ENCODE measurements around the gene MMP13. TPM values are rescaled to one million over a fixed set of nuclear protein-coding genes. Genes with fewer than 3 reads are reported as not detected.
"Not testable (repeated sequence)": the region's sequence is repeated elsewhere in the genome, so short reads cannot be mapped to it uniquely, and the experiment has no call there.

The MMP13 gene
- total RNA-seq, 2 donors from 2014 or later, result not detected

DNA sequence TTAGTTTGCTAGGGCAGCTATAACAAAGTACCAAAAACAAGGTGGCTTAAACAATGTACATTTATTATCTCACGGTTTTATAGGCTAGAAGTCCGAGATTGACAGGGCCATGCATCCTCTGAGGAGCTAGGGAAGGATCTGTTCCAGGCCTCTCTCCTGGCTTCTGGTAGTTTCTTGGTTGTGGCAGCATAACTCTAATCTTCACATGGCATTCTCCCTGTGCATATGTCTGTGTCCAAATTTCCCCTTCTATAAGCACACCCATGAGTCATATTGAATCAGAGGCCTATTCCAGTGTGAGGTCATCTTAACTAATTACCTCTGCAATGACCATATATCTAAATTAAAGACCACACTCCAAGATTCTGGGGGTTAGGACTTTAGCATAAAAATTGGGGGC is 31.3 kb upstream of the MMP13 start:
- Histone ChIP-seq H3K27me3 (replicated peaks; ENCODE audit: insufficient read depth) (no peaks in the 10 kb centered on the region), H3K4me1 (ENCODE audit: control insufficient read depth in 1 of 2, low read depth in 2 of 2) (no peaks in the 10 kb centered on the region)

DNA sequence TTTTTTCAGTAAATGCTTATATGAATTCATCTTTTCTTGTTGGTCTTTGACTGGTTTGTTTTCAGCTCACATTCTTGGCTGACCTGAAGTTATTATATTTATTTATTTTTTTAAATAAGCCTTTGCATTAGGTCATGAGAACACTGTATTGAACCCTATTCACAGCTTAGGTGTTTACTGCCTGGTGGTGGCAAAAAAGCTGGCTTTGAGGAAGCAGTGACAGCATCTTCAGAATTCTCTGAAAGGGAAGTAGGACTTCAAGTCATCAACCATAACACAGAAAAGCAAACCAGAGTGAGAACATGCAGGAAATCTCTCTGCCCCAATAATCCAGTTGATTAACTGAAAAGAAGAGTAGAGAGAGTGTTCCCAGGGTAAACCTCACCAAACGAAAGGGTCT is 30.3 kb upstream of the MMP13 start:
- Histone ChIP-seq H3K27me3 (replicated peaks; ENCODE audit: insufficient read depth) (no peaks in the 10 kb centered on the region), H3K36me3 (no peaks in the 10 kb centered on the region), H3K4me1 (ENCODE audit: control insufficient read depth in 1 of 2, low read depth in 2 of 2) (no peaks in the 10 kb centered on the region), H3K27ac (no peak overlapping the region), H3K9me3 (no peaks in the 10 kb centered on the region), H3K4me3 (no peak overlapping the region)
- DNase-seq (ENCODE audit: low spot score), result no peak
- TF ChIP-seq, protein P1, sequence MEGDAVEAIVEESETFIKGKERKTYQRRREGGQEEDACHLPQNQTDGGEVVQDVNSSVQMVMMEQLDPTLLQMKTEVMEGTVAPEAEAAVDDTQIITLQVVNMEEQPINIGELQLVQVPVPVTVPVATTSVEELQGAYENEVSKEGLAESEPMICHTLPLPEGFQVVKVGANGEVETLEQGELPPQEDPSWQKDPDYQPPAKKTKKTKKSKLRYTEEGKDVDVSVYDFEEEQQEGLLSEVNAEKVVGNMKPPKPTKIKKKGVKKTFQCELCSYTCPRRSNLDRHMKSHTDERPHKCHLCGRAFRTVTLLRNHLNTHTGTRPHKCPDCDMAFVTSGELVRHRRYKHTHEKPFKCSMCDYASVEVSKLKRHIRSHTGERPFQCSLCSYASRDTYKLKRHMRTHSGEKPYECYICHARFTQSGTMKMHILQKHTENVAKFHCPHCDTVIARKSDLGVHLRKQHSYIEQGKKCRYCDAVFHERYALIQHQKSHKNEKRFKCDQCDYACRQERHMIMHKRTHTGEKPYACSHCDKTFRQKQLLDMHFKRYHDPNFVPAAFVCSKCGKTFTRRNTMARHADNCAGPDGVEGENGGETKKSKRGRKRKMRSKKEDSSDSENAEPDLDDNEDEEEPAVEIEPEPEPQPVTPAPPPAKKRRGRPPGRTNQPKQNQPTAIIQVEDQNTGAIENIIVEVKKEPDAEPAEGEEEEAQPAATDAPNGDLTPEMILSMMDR (IDR thresholded peaks at IDR 0.05), result no peak
- ATAC-seq (ENCODE audit: insufficient number of reproducible peaks, low FRiP score, low read depth), result no peak

More for the DNA sequence above, 31.3 kb upstream of the MMP13 start:
- Histone ChIP-seq H3K36me3 (no peaks in the 10 kb centered on the region), H3K27ac (no peak overlapping the region), H3K9me3 (no peaks in the 10 kb centered on the region), H3K4me3 (no peak overlapping the region)
- TF ChIP-seq, protein P1 (IDR thresholded peaks at IDR 0.05), result no peak
- ATAC-seq (ENCODE audit: insufficient number of reproducible peaks, low FRiP score, low read depth), result no peak
- DNase-seq (ENCODE audit: low spot score), result no peak

DNA sequence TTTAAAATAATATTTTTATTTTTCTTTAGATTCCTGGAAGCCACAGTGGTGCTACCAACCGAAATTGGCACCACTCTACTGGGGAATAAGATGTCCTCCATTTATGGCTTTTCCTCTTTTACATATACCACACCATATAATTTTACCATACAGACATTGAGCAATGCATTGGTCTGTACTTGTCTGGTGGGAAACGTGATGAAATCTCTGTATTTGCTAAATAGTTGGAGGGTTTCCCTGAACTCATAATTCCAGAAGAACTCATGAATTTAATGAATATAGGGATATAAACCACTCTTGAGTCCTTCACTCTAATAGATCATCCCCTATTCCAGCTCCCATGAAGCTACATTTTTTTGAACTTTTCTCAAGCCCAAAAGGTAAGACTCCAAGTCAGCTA is 28.0 kb upstream of the MMP13 start:
- TF ChIP-seq, protein P1 (IDR thresholded peaks at IDR 0.05), result no peak
- ATAC-seq (ENCODE audit: insufficient number of reproducible peaks, low FRiP score, low read depth) (no peak), DNase-seq (ENCODE audit: low spot score) (no peak)
- no peak overlapping the region for H3K27ac ChIP-seq
- no peaks in the 10 kb centered on the region for H3K9me3 ChIP-seq
- H3K27me3 ChIP-seq (replicated peaks; ENCODE audit: insufficient read depth), result no peaks in the 10 kb centered on the region
- no peak overlapping the region for H3K4me3 ChIP-seq
- H3K4me1 ChIP-seq (ENCODE audit: control insufficient read depth in 1 of 2, low read depth in 2 of 2), result no peaks in the 10 kb centered on the region
- H3K36me3 ChIP-seq, result no peaks in the 10 kb centered on the region

DNA sequence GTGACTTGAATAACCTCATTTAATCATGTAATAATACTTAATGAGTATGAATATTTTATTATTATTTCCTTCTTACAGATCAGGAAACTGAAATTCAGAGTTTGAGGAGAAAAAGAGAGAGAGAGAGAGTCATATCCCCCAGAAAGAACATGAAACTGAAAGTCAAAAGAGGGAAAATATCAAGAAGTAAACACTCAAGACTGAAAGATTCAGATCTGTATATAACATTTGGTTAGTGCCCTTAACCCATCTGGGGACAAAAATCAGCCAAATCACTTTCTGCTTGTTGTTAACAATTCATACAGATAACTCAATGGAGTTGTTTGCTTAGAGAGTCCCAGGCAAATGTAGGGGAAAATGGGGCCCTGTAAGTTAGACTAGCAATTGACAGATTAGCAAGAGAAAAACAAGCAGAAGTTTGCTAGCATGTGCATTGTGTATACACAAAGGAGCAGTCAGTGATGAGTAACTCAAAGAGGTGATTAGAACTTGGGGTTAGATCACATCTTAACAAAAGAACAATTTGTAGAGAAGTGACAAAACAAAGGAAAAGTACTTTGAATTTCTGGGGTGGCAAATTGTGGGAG is 25.9 kb upstream of the MMP13 start:
- Histone ChIP-seq H3K4me1 (ENCODE audit: control insufficient read depth in 1 of 2, low read depth in 2 of 2) (no peaks in the 10 kb centered on the region), H3K27me3 (replicated peaks; ENCODE audit: insufficient read depth) (no peaks in the 10 kb centered on the region), H3K9me3 (no peaks in the 10 kb centered on the region), H3K27ac (no peak overlapping the region), H3K4me3 (no peak overlapping the region), H3K36me3 (no peaks in the 10 kb centered on the region)
- ATAC-seq (ENCODE audit: insufficient number of reproducible peaks, low FRiP score, low read depth), result no peak
- TF ChIP-seq, protein P1 (IDR thresholded peaks at IDR 0.05), result no peak
- no peak for DNase-seq (ENCODE audit: low spot score)

DNA sequence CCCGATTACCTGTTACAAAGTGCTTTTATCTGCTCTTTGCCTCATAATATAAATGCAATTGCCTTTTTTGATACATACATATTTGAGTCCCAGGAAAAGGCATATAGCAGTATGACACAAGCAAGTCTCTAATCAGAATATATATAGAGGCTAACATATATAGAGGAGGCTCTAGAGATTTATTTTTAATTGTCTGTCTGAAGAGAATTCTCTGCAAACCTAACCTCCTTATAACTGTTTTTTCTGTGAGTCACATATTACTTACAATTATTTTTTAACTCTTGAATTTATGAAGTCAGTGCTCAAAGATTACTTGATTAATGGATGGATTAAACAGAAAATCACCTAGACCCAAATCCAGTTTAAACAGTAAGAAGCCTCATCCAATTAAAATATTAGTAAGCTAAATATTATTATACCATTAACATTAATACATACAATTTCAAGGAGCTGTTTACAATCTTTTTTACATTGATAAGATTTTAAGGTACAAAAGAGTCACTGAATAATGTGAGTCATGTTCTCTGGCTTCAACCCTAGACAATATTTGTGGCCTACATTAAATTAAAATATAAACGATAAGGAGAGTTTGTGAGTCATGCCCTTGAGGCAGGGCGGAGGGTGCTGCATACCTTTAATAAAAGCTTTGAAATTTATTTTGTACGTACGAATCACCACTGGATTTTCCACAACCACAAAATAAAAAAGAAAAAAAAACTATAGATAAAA is 19.2 kb upstream of the MMP13 start:
- Histone ChIP-seq H3K27me3 (replicated peaks; ENCODE audit: insufficient read depth) (no peaks in the 10 kb centered on the region), H3K4me1 (ENCODE audit: control insufficient read depth in 1 of 2, low read depth in 2 of 2) (no peaks in the 10 kb centered on the region), H3K4me3 (no peak overlapping the region), H3K36me3 (no peaks in the 10 kb centered on the region), H3K9me3 (no peaks in the 10 kb centered on the region), H3K27ac (no peak overlapping the region)
- ATAC-seq (ENCODE audit: insufficient number of reproducible peaks, low FRiP score, low read depth), result no peak
- TF ChIP-seq, protein P1 (IDR thresholded peaks at IDR 0.05), result no peak
- no peak for DNase-seq (ENCODE audit: low spot score)

DNA sequence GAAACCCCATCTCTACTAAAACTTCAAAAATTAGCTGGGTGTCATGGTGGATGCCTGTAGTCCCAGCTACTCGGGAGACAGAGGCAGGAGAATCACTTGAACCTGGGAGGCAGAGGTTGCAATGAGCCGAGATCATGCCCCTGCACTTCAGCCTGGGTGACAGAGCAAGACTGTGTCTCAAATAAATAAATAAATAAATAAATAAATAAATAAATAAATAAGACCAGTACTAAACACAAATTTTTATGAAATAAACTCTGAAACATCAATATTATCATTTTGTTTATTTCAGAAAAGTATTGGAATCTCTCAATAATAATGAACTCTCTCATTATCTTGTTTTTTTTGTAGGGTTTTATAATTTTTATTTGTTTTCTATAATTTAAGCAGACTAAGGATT is 18.2 kb upstream of the MMP13 start:
- H3K36me3 ChIP-seq; H3K4me3 ChIP-seq; H3K9me3 ChIP-seq; H3K4me1 ChIP-seq (ENCODE audit: control insufficient read depth in 1 of 2, low read depth in 2 of 2); ATAC-seq (ENCODE audit: insufficient number of reproducible peaks, low FRiP score, low read depth); DNase-seq (ENCODE audit: low spot score); H3K27me3 ChIP-seq (replicated peaks; ENCODE audit: insufficient read depth); H3K27ac ChIP-seq: not testable (repeated sequence)
